NT2/D1 (cell line): Measurements from ENCODE around the gene BBS7.

Source experiments
- DNase-seq: peaks from one replicate; pipeline ENCODE4 v3.0.0-alpha.2; 2011; ENCODE audit warnings: low read depth, low spot score
- H3K27me3 ChIP-seq: 2 replicates; pipeline ENCODE4 v1.6.0; 2011; ENCODE audit warnings: mild to moderate bottlenecking; ENCODE audit not compliant: insufficient read length, insufficient read depth
- H3K36me3 ChIP-seq: 2 replicates; pipeline ENCODE4 v1.6.1; 2011; ENCODE audit warnings: mild to moderate bottlenecking, low read length, mixed read lengths; ENCODE audit not compliant: insufficient read depth, insufficient read length
- H3K4me1 ChIP-seq: 2 replicates; pipeline ENCODE4 v1.5.1; 2011; ENCODE audit not compliant: insufficient read depth, insufficient read length
- H3K4me3 ChIP-seq: 2 replicates; pipeline ENCODE4 v1.5.1; 2011; ENCODE audit warnings: low read depth; ENCODE audit not compliant: insufficient read length
- H3K9ac ChIP-seq: 2 replicates; pipeline ENCODE4 v1.6.0; 2011; ENCODE audit warnings: low read depth; ENCODE audit not compliant: insufficient read length
- H3K9me3 ChIP-seq: 2 replicates; pipeline ENCODE4 v1.5.1; 2011; ENCODE audit warnings: mild to moderate bottlenecking, low read length; ENCODE audit not compliant: insufficient read depth
- SUZ12 ChIP-seq: IDR thresholded peaks from 2 replicates; pipeline ENCODE4 v1.6.1; 2011; ENCODE audit not compliant: insufficient read length, insufficient read depth; ENCODE audit errors: extremely low read depth
- YY1 ChIP-seq: IDR thresholded peaks from 2 replicates; pipeline ENCODE4 v1.6.1; 2011; ENCODE audit not compliant: insufficient read length, insufficient read depth
- ZNF274 ChIP-seq: IDR thresholded peaks from 2 replicates; pipeline ENCODE4 v1.6.1; 2011; ENCODE audit warnings: mild to moderate bottlenecking, low read depth, low read length

BBS7 gene

DNA sequence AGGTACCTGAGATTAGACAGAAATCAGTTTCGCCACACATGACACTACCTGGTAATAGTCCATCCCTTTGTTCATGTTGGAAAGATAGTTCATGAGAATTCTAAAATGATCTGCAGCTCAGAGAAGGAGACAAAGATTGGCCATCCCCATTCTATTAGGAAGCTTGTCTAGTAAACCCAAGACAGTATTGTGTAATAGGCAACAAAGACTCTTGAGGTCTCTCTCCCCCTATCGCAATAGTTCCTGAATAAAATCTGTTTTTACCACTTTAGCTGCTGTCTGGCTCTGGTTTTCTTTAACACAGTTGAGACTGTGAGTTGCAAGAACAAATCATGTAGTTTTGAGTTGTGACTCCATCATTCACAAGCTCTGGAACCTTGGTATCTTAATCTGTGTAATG lies 14.8 kb upstream of the BBS7 start:
- no peaks in the 10 kb centered on the region for H3K27me3 ChIP-seq
- TF ChIP-seq SUZ12 (no peak), ZNF274 (no peak), YY1 (no peak)
- no peaks in the 10 kb centered on the region for H3K4me1 ChIP-seq
- DNase-seq, result no peak
- H3K9me3 ChIP-seq, result no peaks in the 10 kb centered on the region
- H3K9ac ChIP-seq, result no peak overlapping the region
- H3K4me3 ChIP-seq, result no peak overlapping the region
- no peaks in the 10 kb centered on the region for H3K36me3 ChIP-seq

DNA sequence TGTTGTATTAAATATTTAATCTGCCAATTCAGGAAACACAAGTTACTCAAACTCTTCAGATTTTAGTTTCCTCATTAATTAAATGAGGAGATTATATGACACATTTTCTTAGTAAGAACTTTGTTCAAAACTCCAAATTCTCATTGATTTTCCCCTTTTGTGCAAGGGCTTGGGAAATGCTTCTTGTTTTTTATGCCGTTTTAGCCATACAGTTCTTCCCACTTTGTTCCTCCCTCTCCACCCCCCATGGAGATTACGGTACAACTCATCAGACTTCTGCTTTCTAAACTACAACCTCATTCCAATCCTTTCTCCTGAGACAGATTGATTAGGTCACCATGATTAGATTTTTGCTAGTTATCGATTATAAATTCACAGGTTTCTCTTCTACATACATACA lies 10.9 kb upstream of the BBS7 start:
- no peaks in the 10 kb centered on the region for H3K36me3 ChIP-seq
- H3K4me1 ChIP-seq, result no peaks in the 10 kb centered on the region
- H3K4me3 ChIP-seq, result no peak overlapping the region
- no peaks in the 10 kb centered on the region for H3K9me3 ChIP-seq
- TF ChIP-seq SUZ12, result no peak
- TF ChIP-seq ZNF274, result no peak
- TF ChIP-seq YY1, result no peak
- H3K27me3 ChIP-seq, result no peaks in the 10 kb centered on the region
- DNase-seq, result no peak
- no peak overlapping the region for H3K9ac ChIP-seq

DNA sequence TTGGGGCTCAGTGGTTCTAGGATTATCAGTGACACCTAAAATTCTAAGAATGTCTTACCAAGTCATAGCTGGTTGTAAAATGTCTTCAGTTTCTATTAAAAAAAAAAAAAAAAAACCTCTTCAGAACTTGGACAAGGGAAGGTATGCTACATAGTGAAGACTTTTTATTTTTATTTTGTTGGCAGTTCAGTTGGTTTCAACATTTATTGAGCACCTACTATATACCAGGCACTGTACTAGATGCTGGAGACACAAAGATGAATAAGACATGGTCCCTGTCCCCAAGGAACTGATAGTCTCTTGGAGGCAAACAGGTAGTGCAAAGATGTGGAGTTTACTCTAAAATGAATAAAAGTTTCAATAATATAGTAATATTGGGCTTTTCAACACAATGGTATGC lies 8.9 kb upstream of the BBS7 start:
- DNase-seq, result no peak
- no peak overlapping the region for H3K9ac ChIP-seq
- no peak overlapping the region for H3K4me3 ChIP-seq
- H3K4me1 ChIP-seq, result no peaks in the 10 kb centered on the region
- TF ChIP-seq ZNF274, result no peak
- TF ChIP-seq YY1, result no peak
- TF ChIP-seq SUZ12, result no peak
- H3K27me3 ChIP-seq, result no peaks in the 10 kb centered on the region
- H3K9me3 ChIP-seq, result no peaks in the 10 kb centered on the region
- no peaks in the 10 kb centered on the region for H3K36me3 ChIP-seq

DNA sequence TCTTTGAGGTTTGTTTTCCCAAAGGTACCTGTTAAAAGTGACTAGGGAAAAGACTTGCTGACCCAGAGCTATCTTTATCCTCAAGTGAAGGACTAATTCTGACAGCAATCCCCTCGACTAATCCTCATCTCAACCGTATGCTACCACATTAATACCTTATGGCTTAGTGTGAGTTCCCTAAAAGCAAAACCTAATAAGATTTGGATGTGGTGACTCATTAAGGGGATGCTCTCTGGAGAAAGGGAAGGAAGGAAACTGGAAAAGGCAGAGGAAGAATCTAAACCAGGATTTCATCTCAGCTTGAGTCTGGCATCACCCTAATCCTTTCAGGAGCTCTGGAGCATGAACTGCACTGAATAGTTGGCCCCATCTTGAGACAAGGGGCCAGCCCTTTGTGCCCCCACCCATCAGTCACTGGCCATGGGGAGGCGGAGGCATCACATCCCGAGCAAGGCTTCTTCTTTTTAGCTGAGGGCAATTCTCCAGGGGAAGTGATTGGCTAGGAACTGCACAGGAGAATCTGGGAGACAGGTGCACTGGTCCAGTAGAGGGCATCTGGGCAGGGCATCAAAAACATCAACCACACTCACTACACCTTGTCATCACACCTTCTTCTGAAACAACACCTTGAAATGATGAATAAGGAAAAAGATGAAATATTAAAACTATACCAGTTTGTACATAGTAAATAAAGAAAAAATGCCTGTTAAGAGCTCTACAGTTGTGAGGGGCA lies 6.9 kb upstream of the BBS7 start:
- H3K27me3 ChIP-seq, result no peaks in the 10 kb centered on the region
- no peaks in the 10 kb centered on the region for H3K9me3 ChIP-seq
- no peak for TF ChIP-seq ZNF274
- no peak for TF ChIP-seq SUZ12
- TF ChIP-seq YY1, result no peak
- no peaks in the 10 kb centered on the region for H3K4me1 ChIP-seq
- DNase-seq, result no peak
- no peak overlapping the region for H3K4me3 ChIP-seq
- H3K36me3 ChIP-seq, result no peaks in the 10 kb centered on the region
- H3K9ac ChIP-seq, result no peak overlapping the region

DNA sequence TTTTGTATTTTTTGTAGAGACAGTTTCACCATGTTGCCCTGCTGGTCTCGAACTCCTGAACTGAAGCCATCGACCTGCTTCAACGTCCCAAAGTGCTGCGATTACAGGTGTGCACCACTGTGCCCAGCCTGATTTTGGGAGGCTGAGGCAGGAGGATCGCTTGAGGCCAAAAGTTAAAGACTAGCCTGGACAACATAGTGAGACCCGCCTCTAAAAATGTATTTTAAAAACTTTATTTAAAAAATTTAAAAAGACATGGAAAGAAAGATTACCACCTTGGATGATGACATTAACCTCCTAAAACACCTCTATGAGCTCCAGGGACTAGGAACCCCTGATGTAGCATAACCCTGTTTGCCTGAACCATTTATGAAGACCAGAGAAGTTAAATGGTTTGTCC lies 5.8 kb upstream of the BBS7 start:
- TF ChIP-seq SUZ12 (no peak), ZNF274 (no peak), YY1 (no peak)
- no peak overlapping the region for H3K4me3 ChIP-seq
- H3K27me3 ChIP-seq, result no peaks in the 10 kb centered on the region
- no peaks in the 10 kb centered on the region for H3K36me3 ChIP-seq
- no peak overlapping the region for H3K9ac ChIP-seq
- no peaks in the 10 kb centered on the region for H3K9me3 ChIP-seq
- no peak for DNase-seq
- H3K4me1 ChIP-seq, result no peaks in the 10 kb centered on the region

DNA sequence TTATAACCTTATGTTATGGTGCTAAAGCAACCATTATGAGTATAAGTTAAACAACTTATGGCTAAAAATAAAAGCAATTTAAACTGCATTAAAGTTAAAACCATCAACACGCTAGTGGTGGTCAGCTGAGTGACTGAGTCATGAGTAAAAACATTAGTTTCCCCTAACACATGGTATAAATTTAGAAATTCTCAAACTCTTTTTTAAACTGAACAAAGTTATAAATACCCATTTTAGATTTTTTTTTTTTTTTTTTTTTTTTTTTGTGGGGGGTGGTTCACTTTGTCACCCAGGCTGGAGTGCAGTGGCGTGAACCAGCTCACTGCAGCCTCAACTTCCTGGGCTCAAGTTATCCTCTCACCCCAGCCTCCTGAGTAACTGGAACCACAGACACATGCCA lies 5.4 kb upstream of the BBS7 start:
- H3K27me3 ChIP-seq, result no peaks in the 10 kb centered on the region
- H3K9ac ChIP-seq, result no peak overlapping the region

DNA sequence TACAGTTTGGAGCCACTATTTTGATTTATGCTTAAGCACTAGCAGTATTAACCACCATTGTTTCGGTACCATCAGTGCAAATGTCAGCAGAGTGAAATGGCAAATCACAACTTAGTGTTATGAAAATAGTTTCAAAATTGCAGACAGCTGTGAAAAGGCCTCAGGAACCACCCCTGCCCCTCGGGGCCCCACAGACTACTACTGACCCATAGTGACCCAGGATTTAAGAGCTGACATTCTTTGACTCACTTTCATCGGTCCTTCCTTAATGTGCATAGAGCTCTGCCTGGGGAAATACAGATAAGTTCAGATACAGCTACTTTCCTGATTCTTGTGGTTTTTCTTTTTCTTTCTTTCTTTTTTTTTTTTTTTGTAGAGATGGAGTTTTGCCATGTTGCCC lies 3.3 kb upstream of the BBS7 start:
- H3K9ac ChIP-seq, result no peak overlapping the region
- no peak for TF ChIP-seq ZNF274
- TF ChIP-seq YY1, result no peak
- TF ChIP-seq SUZ12, result no peak
- H3K27me3 ChIP-seq, result no peaks in the 10 kb centered on the region
- H3K4me3 ChIP-seq, result no peak overlapping the region
- no peaks in the 10 kb centered on the region for H3K36me3 ChIP-seq
- no peak for DNase-seq
- no peaks in the 10 kb centered on the region for H3K9me3 ChIP-seq
- H3K4me1 ChIP-seq, result no peaks in the 10 kb centered on the region

More for the DNA sequence above, 5.4 kb upstream of the BBS7 start:
- H3K36me3 ChIP-seq, result no peaks in the 10 kb centered on the region
- H3K4me1 ChIP-seq, result no peaks in the 10 kb centered on the region
- H3K9me3 ChIP-seq, result no peaks in the 10 kb centered on the region
- TF ChIP-seq YY1 (no peak), ZNF274 (no peak), SUZ12 (no peak)
- no peak for DNase-seq
- H3K4me3 ChIP-seq, result no peak overlapping the region
